Stimulated activated naive CD8-positive, alpha-beta T cell treated with anti-CD3 and anti-CD28 coated beads, Interleukin-15, amount 100 ng/mL, for 72 hours (primary cell): ENCODE data around the gene LCN12.

Source experiments
- ATAC-seq: fragments of 150-1000 bp; cut with Tn5 transposase; 2 replicates; pipeline ENCODE4 v1.10.0; 2021; ENCODE audit warnings: mild to moderate bottlenecking, moderate library complexity
- DNase-seq, 2 donors: peaks; one replicate each; pipeline ENCODE4 v3.0.0; 2021 to 2022
- H3K27ac Mint-ChIP-seq, 2 donors: one replicate each; pipeline ENCODE4 v1.8.0; 2022; ENCODE audit warnings: mild to moderate bottlenecking in 2 of 2, mixed read lengths in 2 of 2, moderate library complexity in 2 of 2
- H3K27me3 Mint-ChIP-seq: one replicate; pipeline ENCODE4 v1.8.0; 2022; ENCODE audit warnings: mixed read lengths
- H3K4me1 Mint-ChIP-seq: one replicate; pipeline ENCODE4 v1.8.0; 2022; ENCODE audit warnings: mild to moderate bottlenecking, mixed read lengths
- H3K4me3 Mint-ChIP-seq, 2 donors: one replicate each; pipeline ENCODE4 v1.8.0; 2022; ENCODE audit warnings: mild to moderate bottlenecking in 2 of 2, mixed read lengths in 2 of 2, moderate library complexity in 1 of 2
- H3K9me3 Mint-ChIP-seq, 2 donors: one replicate each; pipeline ENCODE4 v1.8.0; 2022; ENCODE audit warnings: mixed read lengths in 2 of 2

The LCN12 gene

GRCh38 chr9:136969150-136969549 lies 17.1 kb downstream of the LCN12 start:
- no peak for ATAC-seq
- H3K4me3 Mint-ChIP-seq: no peak overlapping the region
- peaks cover 35% of the 10 kb centered on the region for H3K4me1 Mint-ChIP-seq
- DNase-seq: no peak
- H3K27me3 Mint-ChIP-seq: no peaks in the 10 kb centered on the region
- H3K9me3 Mint-ChIP-seq: no peaks in the 10 kb centered on the region
- H3K27ac Mint-ChIP-seq: no peak overlapping the region

DNA sequence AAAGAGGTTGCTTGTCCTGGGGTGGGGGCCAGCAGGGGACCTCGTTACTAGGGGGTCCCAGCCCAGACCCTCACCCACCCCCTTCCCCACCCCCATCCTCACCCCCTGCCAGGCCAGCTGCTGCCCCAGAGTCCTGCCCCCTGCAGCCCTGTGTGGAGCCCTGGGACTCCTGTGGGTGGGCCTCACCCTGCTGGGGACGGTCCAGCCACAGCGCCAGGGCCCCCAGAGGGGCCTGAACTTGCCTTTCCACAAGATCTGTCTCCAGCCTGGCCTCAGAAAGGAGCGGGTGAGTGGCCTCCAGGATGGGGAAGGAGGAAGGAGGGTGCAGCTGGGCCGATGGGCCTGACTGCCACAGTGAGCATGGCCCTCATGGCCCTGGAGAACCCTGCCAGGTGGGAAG lies 17.7 kb downstream of the LCN12 start:
- H3K4me3 Mint-ChIP-seq: no peak overlapping the region
- ATAC-seq (no peak), DNase-seq (no peak)
- no peaks in the 10 kb centered on the region for H3K9me3 Mint-ChIP-seq
- H3K27me3 Mint-ChIP-seq: no peaks in the 10 kb centered on the region
- peaks cover 32% of the 10 kb centered on the region for H3K4me1 Mint-ChIP-seq
- no peak overlapping the region for H3K27ac Mint-ChIP-seq

- H3K9me3 Mint-ChIP-seq: no peaks in the 10 kb centered on the region
- H3K4me1 Mint-ChIP-seq: peaks cover 34% of the 10 kb centered on the region
These were observed 18.3 kb downstream of the LCN12 start for GRCh38 chr9:136970361-136970760.

DNA sequence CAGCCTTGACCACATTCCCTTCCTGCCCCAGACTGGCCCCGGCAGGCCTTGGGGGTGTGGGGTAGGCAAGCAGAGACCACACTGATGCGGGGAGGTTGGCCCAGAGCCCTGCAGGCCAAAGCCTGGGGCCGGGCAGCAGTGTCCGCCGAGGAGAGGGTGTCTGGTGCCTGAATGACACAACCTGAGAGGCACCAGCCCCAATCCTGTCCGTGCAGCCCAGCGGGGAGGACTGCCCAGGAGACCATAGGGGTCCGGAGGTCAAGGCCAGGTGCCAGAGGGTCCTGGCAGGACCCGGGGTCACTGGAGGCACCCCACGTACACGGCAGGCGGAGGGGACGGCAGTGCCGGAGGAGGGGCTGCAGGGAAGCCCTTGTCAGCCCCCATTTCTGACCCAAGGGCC lies 19.7 kb downstream of the LCN12 start:
- no peaks in the 10 kb centered on the region for H3K9me3 Mint-ChIP-seq
- DNase-seq: no peak
- ATAC-seq: no peak
- no peak overlapping the region for H3K4me3 Mint-ChIP-seq
- peaks cover 35% of the 10 kb centered on the region for H3K4me1 Mint-ChIP-seq
- no peak overlapping the region for H3K27ac Mint-ChIP-seq
- no peaks in the 10 kb centered on the region for H3K27me3 Mint-ChIP-seq

More at GRCh38 chr9:136970361-136970760, 18.3 kb downstream of the LCN12 start:
- Mint-ChIP-seq H3K27ac (peak overlapping the region in 1 of 2 donors; percentile 8), H3K27me3 (no peaks in the 10 kb centered on the region), H3K4me3 (no peak overlapping the region)
- no peak for DNase-seq
- no peak for ATAC-seq

GRCh38 chr9:136972335-136972734 lies 20.3 kb downstream of the LCN12 start:
- no peak for DNase-seq
- Mint-ChIP-seq H3K4me3 (no peak overlapping the region), H3K27ac (no peak overlapping the region), H3K9me3 (no peaks in the 10 kb centered on the region), H3K27me3 (no peaks in the 10 kb centered on the region), H3K4me1 (peaks cover 41% of the 10 kb centered on the region)
- no peak for ATAC-seq

DNA sequence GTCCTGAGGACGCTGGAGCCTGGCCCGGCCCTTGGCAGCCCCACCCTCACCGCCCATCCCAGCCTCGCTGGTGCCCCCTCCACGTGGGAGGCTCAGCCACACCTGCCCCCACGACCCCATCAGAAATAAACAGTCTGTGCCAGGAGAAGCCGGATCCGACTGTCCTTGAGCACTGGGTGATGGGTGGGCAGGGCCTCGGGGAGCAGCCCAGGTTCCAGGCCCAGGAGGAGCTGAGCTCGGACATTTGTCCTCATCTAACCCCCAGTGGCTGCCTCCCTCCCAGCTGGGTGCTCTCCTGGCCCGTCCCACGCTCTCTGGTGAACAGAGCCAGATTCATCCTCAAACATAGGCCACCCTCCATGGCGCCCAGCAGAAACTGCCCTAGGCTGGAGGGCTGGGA lies 20.7 kb downstream of the LCN12 start:
- ATAC-seq (no peak), DNase-seq (no peak)
- no peaks in the 10 kb centered on the region for H3K9me3 Mint-ChIP-seq
- H3K4me1 Mint-ChIP-seq: peaks cover 45% of the 10 kb centered on the region
- H3K27me3 Mint-ChIP-seq: no peaks in the 10 kb centered on the region
- H3K4me3 Mint-ChIP-seq: no peak overlapping the region
- H3K27ac Mint-ChIP-seq: no peak overlapping the region

DNA sequence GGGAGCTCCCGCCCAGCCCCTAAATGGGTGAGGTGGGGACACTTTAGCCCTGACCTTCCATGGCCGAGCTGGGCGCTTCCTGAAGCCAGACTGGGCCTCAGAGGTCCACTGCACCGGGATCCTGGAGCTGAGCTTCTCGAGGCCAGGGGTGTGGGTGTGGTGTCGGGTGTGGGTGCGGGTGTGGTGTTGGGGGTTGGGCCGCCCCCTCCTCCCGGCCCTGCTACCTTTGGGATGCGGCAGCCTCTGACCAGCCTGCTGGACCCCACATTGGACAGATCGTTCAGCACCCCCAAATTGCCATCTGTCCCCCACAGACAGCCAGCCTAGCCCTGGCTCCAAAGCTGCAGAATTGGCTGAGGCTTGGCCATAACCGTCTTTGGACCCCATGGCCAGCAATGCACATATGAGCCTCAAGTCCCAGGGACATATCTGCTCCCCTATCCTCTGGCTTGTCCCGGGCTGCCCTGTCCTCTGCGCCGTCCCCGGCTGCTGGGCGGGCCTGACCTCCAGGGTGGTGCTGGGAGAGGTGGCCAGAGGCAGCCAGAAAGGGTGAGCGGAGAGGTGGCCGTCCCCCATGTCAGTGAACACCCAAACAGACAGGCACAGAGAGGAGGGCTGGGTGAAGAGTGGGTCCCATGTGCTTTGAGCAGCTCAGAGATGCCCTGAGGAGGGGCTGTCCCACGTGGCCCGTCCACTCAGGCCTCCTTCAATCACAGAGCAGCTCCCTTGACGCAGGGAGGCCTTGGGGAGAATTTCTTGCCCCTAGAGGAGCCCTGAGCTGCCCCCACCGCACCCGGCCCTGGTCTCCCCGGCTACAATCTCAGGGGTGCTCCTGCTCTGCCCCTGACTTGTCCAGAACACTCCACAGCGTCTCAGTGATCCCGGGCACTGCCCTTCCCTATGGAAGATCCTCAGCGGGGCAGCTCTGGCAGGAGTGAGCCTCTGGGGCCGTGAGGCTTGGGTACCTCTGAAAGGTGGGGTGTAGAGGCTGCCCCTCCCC lies 21.8 kb downstream of the LCN12 start:
- H3K9me3 Mint-ChIP-seq: no peaks in the 10 kb centered on the region
- no peak overlapping the region for H3K27ac Mint-ChIP-seq
- peaks cover 45% of the 10 kb centered on the region for H3K4me1 Mint-ChIP-seq
- no peaks in the 10 kb centered on the region for H3K27me3 Mint-ChIP-seq
- no peak overlapping the region for H3K4me3 Mint-ChIP-seq
- DNase-seq: no peak
- no peak for ATAC-seq

- DNase-seq (no peak), ATAC-seq (no peak)
- H3K27me3 Mint-ChIP-seq: no peaks in the 10 kb centered on the region
- H3K4me3 Mint-ChIP-seq: no peak overlapping the region
- H3K4me1 Mint-ChIP-seq: peaks cover 43% of the 10 kb centered on the region
- H3K9me3 Mint-ChIP-seq: no peaks in the 10 kb centered on the region
- no peak overlapping the region for H3K27ac Mint-ChIP-seq
These were observed 22.9 kb downstream of the LCN12 start for GRCh38 chr9:136974817-136975535.

DNA sequence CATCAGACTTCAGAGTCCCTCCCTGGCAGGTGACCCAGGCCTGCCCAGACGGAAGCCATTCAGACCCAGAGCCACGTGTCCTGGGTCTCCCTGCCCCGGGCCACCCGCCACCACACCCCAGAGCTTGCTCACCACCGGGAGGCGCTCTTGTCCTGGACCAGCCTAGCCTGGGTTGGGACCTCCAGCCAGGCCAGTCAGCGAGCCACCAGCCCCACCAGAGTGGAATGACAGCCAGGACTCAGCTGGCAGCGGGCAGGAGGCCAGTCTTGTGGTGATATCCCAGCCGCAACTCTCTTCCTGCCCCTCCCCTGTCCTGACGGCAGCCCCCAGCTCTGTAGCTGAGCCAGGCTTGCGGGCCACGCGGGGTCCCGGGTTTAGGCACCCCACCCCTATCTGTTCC lies 23.6 kb downstream of the LCN12 start:
- no peaks in the 10 kb centered on the region for H3K27me3 Mint-ChIP-seq
- no peaks in the 10 kb centered on the region for H3K9me3 Mint-ChIP-seq
- ATAC-seq: peak; percentile 19
- no peak overlapping the region for H3K4me3 Mint-ChIP-seq
- peak in 1 of 2 donors; percentile 56 for DNase-seq
- H3K4me1 Mint-ChIP-seq: peaks cover 37% of the 10 kb centered on the region
- no peak overlapping the region for H3K27ac Mint-ChIP-seq

DNA sequence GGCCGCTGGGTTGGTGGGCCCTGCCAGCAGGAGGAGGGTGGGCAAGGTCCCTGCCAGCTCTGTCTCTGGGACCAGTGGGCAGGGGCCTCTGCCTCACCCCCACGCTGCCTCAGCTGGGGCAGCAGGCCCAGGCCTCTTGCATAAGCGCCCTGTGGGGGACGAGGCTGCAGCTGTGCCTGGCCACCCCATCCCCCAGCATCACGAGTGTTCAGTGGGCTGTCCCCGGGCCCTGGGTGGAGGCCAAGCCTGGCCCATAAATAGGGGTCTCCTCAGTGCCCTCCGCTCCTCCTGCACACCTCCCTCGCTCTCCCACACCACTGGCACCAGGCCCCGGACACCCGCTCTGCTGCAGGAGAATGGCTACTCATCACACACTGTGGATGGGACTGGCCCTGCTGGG lies 25.1 kb downstream of the LCN12 start, which contains the start of gene PTGDS:
Gene PTGDS (plus strand): TSS at position 282 of the 400 bp plus-strand sequence. CDS start 75 bp downstream, at position 357.
- Mint-ChIP-seq H3K27me3 (no peaks in the 10 kb centered on the region), H3K27ac (no peak within 1 kb of the TSS), H3K4me3 (peak within 1 kb of the TSS; percentile 22 to 51), H3K4me1 (peaks cover 36% of the 10 kb centered on the region), H3K9me3 (no peaks in the 10 kb centered on the region)
- DNase-seq (no peak), ATAC-seq (no peak)

- H3K4me3 Mint-ChIP-seq: peak overlapping the region; percentile 22 to 51
- DNase-seq: no peak
- no peaks in the 10 kb centered on the region for H3K9me3 Mint-ChIP-seq
- ATAC-seq: no peak
- peaks cover 36% of the 10 kb centered on the region for H3K4me1 Mint-ChIP-seq
- no peaks in the 10 kb centered on the region for H3K27me3 Mint-ChIP-seq
- no peak overlapping the region for H3K27ac Mint-ChIP-seq
These were observed 25.6 kb downstream of the LCN12 start for GRCh38 chr9:136977649-136978072.

DNA sequence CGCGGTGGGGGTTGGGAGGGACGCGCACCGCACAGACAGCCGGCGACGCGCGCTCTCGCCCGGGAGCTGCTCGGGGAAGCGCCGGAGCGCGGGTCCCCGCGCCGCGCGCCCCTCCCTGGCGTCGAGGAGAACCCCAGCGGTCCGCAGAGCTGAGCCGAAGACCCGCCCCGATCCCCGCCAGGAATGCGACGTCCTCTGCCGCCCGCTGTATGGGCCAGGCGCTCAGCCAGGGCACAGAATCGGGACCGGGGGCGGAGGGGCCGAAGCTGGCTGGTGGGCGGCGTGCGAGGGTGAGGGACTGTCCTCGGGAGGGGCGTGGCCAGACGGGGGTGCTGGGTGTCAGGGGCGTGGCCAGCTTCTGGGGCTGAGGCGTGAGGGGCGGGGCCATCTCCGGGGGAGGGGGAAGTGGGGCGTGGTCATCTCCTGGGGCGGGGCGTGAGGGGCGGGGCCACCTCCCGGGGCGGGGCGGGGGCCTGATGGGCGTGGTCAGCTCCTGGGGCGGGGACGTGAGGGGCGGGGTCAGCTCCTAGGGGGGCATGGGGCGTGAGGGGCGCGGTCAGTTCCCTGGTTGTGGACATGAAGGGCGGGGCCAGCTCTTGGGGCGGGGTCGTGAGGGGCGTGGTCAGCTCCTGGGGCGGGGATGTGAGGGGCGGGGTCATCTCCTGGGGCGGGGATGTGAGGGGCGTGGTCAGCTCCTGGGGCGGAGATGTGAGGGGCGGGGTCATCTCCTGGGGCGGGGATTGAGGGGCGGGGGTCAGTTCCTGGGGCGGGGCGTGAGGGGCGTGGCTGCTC lies 26.2 kb downstream of the LCN12 start:
- no peaks in the 10 kb centered on the region for H3K9me3 Mint-ChIP-seq
- H3K4me1 Mint-ChIP-seq: peaks cover 36% of the 10 kb centered on the region
- H3K27ac Mint-ChIP-seq: no peak overlapping the region
- ATAC-seq (peak; percentile 16), DNase-seq (peak; percentile 61 to 69)
- peak overlapping the region in 1 of 2 donors; percentile 22 for H3K4me3 Mint-ChIP-seq
- peaks cover under 1% of the 10 kb centered on the region for H3K27me3 Mint-ChIP-seq

GRCh38 chr9:136978865-136979544 lies 26.9 kb downstream of the LCN12 start:
- no peak overlapping the region for H3K4me3 Mint-ChIP-seq
- H3K27ac Mint-ChIP-seq: no peak overlapping the region
- ATAC-seq (no peak), DNase-seq (no peak)
- H3K9me3 Mint-ChIP-seq: no peaks in the 10 kb centered on the region
- H3K4me1 Mint-ChIP-seq: peaks cover 34% of the 10 kb centered on the region
- H3K27me3 Mint-ChIP-seq: peaks cover 7% of the 10 kb centered on the region

- peaks cover 14% of the 10 kb centered on the region for H3K27me3 Mint-ChIP-seq
- H3K4me1 Mint-ChIP-seq: peaks cover 27% of the 10 kb centered on the region
- H3K4me3 Mint-ChIP-seq: no peak overlapping the region
- H3K9me3 Mint-ChIP-seq: no peaks in the 10 kb centered on the region
- DNase-seq (no peak), ATAC-seq (no peak)
- no peak overlapping the region for H3K27ac Mint-ChIP-seq
These were observed 27.9 kb downstream of the LCN12 start for GRCh38 chr9:136979769-136980587.
